HepG2 (cell line): ENCODE data around the gene MYCBPAP. TPM values are rescaled to one million over a fixed set of nuclear protein-coding genes. Genes with fewer than 3 reads are reported as not detected.

Experiments used
- HOMEZ ChIP-seq: IDR thresholded peaks from 2 replicates; pipeline ENCODE4 v1.6.1; 2016; ENCODE audit warnings: low read depth
- KDM3A ChIP-seq: IDR thresholded peaks from 2 replicates; pipeline ENCODE4 v1.6.1; 2018; ENCODE audit warnings: low read depth, missing compliant biosample characterization
- KLF16 ChIP-seq, 2 experiments: sonication (generic) in 1 of 2; formaldehyde crosslinking in 1 of 2; IDR thresholded peaks; 2 replicates each; pipeline versions ENCODE4 v1.6.1 to v1.8.0; 2016 to 2023; ENCODE audit warnings: missing genetic modification reagents in 2 of 2, missing compliant biosample characterization in 1 of 2
- MTERF4 ChIP-seq: sonication (generic); formaldehyde crosslinking; IDR thresholded peaks from 2 replicates; pipeline ENCODE4 v1.8.0; 2023; ENCODE audit warnings: mild to moderate bottlenecking, missing genetic modification reagents
- SMC3 ChIP-seq: IDR thresholded peaks from 2 replicates; pipeline ENCODE4 v1.6.1; 2011; ENCODE audit warnings: low read length, improper control_type of control experiment
- TAF1 ChIP-seq: sonication (generic); formaldehyde crosslinking; IDR thresholded peaks from 2 replicates; pipeline ENCODE4 v1.4.0; 2020; ENCODE audit warnings: missing genetic modification reagents
- TGIF2 ChIP-seq: IDR thresholded peaks from 2 replicates; pipeline ENCODE4 v1.6.1; 2016; ENCODE audit warnings: control low read depth, missing compliant biosample characterization
- ZBTB14 ChIP-seq: sonication (generic); formaldehyde crosslinking; IDR thresholded peaks from 2 replicates; pipeline ENCODE4 v1.4.0; 2020; ENCODE audit warnings: missing genetic modification reagents
- ZBTB44 ChIP-seq: sonication (generic); formaldehyde crosslinking; IDR thresholded peaks from 2 replicates; pipeline ENCODE4 v1.4.0; 2020; ENCODE audit warnings: missing genetic modification reagents
- ZFP36 ChIP-seq: fragments of 150-350 bp; IDR thresholded peaks from 2 replicates; pipeline ENCODE4 v1.6.1; 2018; ENCODE audit warnings: borderline replicate concordance, low read length, low read depth; ENCODE audit not compliant: partially characterized antibody
- ZNF407 ChIP-seq: sonication (generic); formaldehyde crosslinking; IDR thresholded peaks from one replicate; pipeline ENCODE4 v1.5.1; 2020; ENCODE audit warnings: mild to moderate bottlenecking, missing genetic modification reagents; ENCODE audit errors: not compliant biosample characterization
- ZNF543 ChIP-seq: sonication (generic); formaldehyde crosslinking; IDR thresholded peaks from 2 replicates; pipeline ENCODE4 v1.4.0; 2020; ENCODE audit warnings: mild to moderate bottlenecking, missing genetic modification reagents
- ZNF563 ChIP-seq: sonication (generic); formaldehyde crosslinking; IDR thresholded peaks from 2 replicates; pipeline ENCODE4 v1.8.0; 2022; ENCODE audit warnings: mild to moderate bottlenecking, moderate library complexity, missing genetic modification reagents
- ZNF703 ChIP-seq: sonication (generic); formaldehyde crosslinking; IDR thresholded peaks from 2 replicates; pipeline ENCODE4 v1.5.1; 2020; ENCODE audit warnings: missing genetic modification reagents, mild to moderate bottlenecking, moderate library complexity, borderline replicate concordance
- ZSCAN31 ChIP-seq: sonication (generic); formaldehyde crosslinking; IDR thresholded peaks from 2 replicates; pipeline ENCODE4 v1.5.0; 2020; ENCODE audit warnings: low read depth, mild to moderate bottlenecking, missing genetic modification reagents
- polyA plus RNA-seq, 8 experiments: library from polyadenylated mRNA; depleted of rRNA in 3 of 8; stranded (reverse) in 7 of 8; unstranded in 1 of 8; fragments of >200 nt; fragmentation: Illumina TruSeq in 4 of 8; extraction: Trizol in 4 of 8; gene quantifications; 2 replicates each; pipeline versions ENCODE4 v1.2.1 to v1.2.3, GENCODE V29; 2011 to 2016; ENCODE audit warnings: low read depth in 4 of 8, missing spikeins in 1 of 8, mixed read lengths in 1 of 8; ENCODE audit not compliant: insufficient read depth in 1 of 8
- total RNA-seq, 5 experiments: library from RNA; depleted of rRNA; stranded (reverse); fragments of >200 nt; fragmentation: Illumina TruSeq; extraction: Trizol; gene quantifications; 2 replicates each; pipeline ENCODE4 v1.2.3, GENCODE V29; 2016; ENCODE audit warnings: low read depth in 1 of 5

MYCBPAP gene
- total and polyA plus RNA-seq, 2 of the 13 experiments (the other 11 are each of a cell fraction or from before 2014, with no cell fraction given), result 0.22 to 0.24 TPM

- TF ChIP-seq ZBTB44 (CRISPR knock-in tag), result peak; percentile 72
- peak; percentile 83; the same call in 1 of the 2 replicates for TF ChIP-seq SMC3
- peak; percentile 53; the same call in 1 of the 2 replicates for TF ChIP-seq HOMEZ (CRISPR knock-in tag)
- peak; percentile 52 for TF ChIP-seq TAF1 (CRISPR knock-in tag)
- peak; percentile 93; the same call in 1 of the 2 replicates for TF ChIP-seq MTERF4 (CRISPR knock-in tag)
- TF ChIP-seq ZSCAN31, result peak; percentile 94
- 0 out of 2 replicates have a peak, but pooled peaks have one; percentile 30 for TF ChIP-seq TGIF2
- peak; percentile 89 for TF ChIP-seq ZNF563 (CRISPR knock-in tag)
- no peak; the same call in 1 of the 2 replicates for TF ChIP-seq ZNF703
- peak; percentile 31 for TF ChIP-seq ZNF407 (CRISPR knock-in tag)
- peak; percentile 93; the same call in 1 of the 2 replicates for TF ChIP-seq KDM3A (CRISPR knock-in tag)
- peak in 1 of 2 experiments; percentile 95; a peak in 2 of 4 replicates for TF ChIP-seq KLF16 (CRISPR knock-in tag; IDR thresholded peaks at IDR 0.05)
- TF ChIP-seq ZBTB14 (CRISPR knock-in tag), result peak; percentile 63
- peak; percentile 80 for TF ChIP-seq ZNF543 (CRISPR knock-in tag)
- TF ChIP-seq ZFP36, result peak; percentile 52
These were observed 38.9 kb downstream of the MYCBPAP start, which contains the start of gene SPATA20 (continued) for GRCh38 chr17:50547035-50547735.
